ENCODE results near the gene JDP2.
"Not testable (repeated sequence)": the region's sequence is repeated elsewhere in the genome, so short reads cannot be mapped to it uniquely, and the experiment has no call there.

Gene JDP2

GRCh38 chr14:75427482-75428229, at the start of gene JDP2:
Gene JDP2, plus strand, starts transcription at chr14:75428022. Its CDS starts 9,899 bp downstream, at chr14:75437921.
- H3K27ac Mint-ChIP-seq: no peak within 1 kb of the TSS
- peak; percentile 67 for DNase-seq
- peaks cover 8% of the 10 kb centered on the region for H3K4me1 Mint-ChIP-seq (ENCODE audit: low read depth)
- peaks cover 43% of the 10 kb centered on the region for H3K27me3 Mint-ChIP-seq
- H3K4me3 Mint-ChIP-seq: peak within 1 kb of the TSS; percentile 69
- H3K36me3 Mint-ChIP-seq (ENCODE audit: low read depth): no peaks in the 10 kb centered on the region
- H3K9me3 Mint-ChIP-seq: peaks cover 3% of the 10 kb centered on the region

DNA sequence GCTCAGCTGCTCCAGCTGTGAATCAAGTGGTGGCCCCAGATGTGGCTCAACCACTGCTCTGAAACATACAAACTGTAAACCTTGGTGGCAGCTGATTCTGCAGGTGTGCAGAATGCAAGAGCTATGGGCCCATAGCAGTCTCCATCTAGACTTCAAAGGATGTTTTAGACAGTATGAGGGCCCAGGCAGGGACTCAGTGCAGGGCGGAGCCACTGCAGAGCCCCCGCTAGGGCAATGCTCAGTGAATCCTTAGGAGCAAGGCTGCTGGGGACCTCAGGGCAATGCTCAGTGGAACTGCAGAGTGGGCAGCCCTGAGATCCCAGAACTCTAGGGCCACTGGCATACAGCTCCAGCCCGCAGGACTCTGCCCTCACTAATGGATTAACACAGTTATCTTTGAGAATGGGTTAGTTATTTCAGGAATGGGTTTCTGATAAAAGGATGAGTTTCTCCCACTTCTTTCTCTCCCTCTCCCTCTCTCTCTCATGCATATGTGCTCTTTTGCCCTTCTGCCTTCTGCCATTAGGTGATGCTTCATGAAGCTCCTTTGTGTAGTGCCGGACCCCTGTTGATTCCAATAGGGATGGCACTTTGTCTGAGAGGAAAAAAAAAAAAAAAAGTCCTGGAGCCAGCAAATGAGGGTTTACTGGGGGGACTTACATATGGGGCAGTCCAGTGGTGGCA, 48.4 kb upstream of the JDP2 start:
- Mint-ChIP-seq H3K27me3 (peaks cover 12% of the 10 kb centered on the region), H3K27ac (no peak overlapping the region), H3K4me3 (no peak overlapping the region), H3K9me3 (peaks cover 3% of the 10 kb centered on the region), H3K4me1 (ENCODE audit: low read depth) (no peaks in the 10 kb centered on the region), H3K36me3 (ENCODE audit: low read depth) (no peaks in the 10 kb centered on the region)
- DNase-seq: no peak

DNA sequence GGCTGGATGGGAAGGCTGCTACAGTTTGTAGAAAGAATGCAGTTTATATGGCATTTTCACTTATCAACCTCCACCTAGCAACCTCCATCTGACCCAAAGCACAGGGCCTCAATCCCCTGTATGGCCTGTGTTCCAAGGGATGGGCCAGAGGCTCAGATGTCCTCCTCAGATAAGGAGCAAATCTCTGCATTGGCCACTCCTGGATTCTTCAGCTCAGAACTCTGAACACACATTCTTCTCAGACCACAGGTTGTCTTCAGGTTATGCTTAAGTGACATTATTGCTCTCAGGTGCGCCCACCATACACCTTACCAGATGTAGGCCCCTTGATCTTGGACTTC, 47.9 kb upstream of the JDP2 start:
- H3K27ac Mint-ChIP-seq: no peak overlapping the region

DNA sequence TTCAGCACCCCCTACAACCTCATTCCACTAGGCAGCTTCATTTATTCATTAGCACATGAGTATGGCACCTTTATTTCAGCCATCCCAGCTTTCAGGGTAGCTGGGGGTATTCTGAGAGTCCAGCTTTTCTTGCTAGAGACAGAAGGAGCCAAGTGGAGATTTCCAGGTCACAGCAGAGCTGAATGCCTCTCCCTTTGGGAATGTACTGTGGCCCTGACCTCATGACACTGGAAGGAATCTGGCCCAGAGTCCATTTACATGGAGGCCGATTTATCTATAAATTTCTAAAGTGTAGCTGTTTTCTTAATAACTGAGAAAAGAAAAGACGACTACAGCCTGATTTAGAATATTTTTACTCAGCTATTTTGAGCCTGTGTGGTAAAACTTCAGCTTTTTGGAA, 47.2 kb upstream of the JDP2 start:
- Mint-ChIP-seq H3K36me3 (ENCODE audit: low read depth) (no peaks in the 10 kb centered on the region), H3K4me1 (ENCODE audit: low read depth) (no peaks in the 10 kb centered on the region), H3K27me3 (peaks cover 14% of the 10 kb centered on the region), H3K27ac (no peak overlapping the region), H3K4me3 (no peak overlapping the region), H3K9me3 (peaks cover 7% of the 10 kb centered on the region)
- DNase-seq: no peak

More for the DNA sequence above, 47.9 kb upstream of the JDP2 start:
- Mint-ChIP-seq H3K4me3 (no peak overlapping the region), H3K27me3 (peaks cover 14% of the 10 kb centered on the region), H3K9me3 (peaks cover 7% of the 10 kb centered on the region), H3K4me1 (ENCODE audit: low read depth) (no peaks in the 10 kb centered on the region), H3K36me3 (ENCODE audit: low read depth) (no peaks in the 10 kb centered on the region)
- no peak for DNase-seq

DNA sequence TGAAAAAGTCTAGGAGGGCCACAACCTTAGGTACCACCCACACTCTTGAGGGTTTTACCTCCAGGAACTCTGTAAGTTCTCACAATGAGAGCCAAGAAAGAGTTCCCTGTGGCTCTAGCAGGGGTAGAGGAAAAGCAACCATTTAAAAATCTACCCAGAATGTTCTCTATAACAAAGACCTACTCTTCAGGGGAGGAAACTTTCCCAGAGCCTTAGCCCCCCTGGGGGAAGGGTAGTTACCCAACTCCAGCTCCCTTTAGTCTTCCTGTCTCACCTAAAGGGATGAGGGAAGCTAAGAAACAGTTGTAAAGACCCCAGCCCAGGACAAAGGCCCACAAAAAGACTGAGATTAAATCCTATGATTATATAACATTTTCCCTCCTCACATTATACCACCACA, 46.2 kb upstream of the JDP2 start:
- DNase-seq: no peak
- H3K9me3 Mint-ChIP-seq: peaks cover 7% of the 10 kb centered on the region
- H3K27ac Mint-ChIP-seq: no peak overlapping the region
- no peaks in the 10 kb centered on the region for H3K36me3 Mint-ChIP-seq (ENCODE audit: low read depth)
- no peaks in the 10 kb centered on the region for H3K4me1 Mint-ChIP-seq (ENCODE audit: low read depth)
- no peak overlapping the region for H3K4me3 Mint-ChIP-seq
- peaks cover 14% of the 10 kb centered on the region for H3K27me3 Mint-ChIP-seq

- DNase-seq; H3K36me3 Mint-ChIP-seq (ENCODE audit: low read depth); H3K4me1 Mint-ChIP-seq (ENCODE audit: low read depth); H3K27ac Mint-ChIP-seq; H3K9me3 Mint-ChIP-seq; H3K4me3 Mint-ChIP-seq: not testable (repeated sequence)
- H3K27me3 Mint-ChIP-seq: peaks cover 11% of the 10 kb centered on the region
Observed at GRCh38 chr14:75383219-75383618, 44.6 kb upstream of the JDP2 start.

GRCh38 chr14:75383721-75384120, 44.1 kb upstream of the JDP2 start:
- Mint-ChIP-seq H3K9me3 (peaks cover 7% of the 10 kb centered on the region), H3K4me1 (ENCODE audit: low read depth) (no peaks in the 10 kb centered on the region), H3K4me3 (no peak overlapping the region), H3K27ac (no peak overlapping the region), H3K27me3 (peaks cover 11% of the 10 kb centered on the region), H3K36me3 (ENCODE audit: low read depth) (no peaks in the 10 kb centered on the region)
- DNase-seq: no peak

DNA sequence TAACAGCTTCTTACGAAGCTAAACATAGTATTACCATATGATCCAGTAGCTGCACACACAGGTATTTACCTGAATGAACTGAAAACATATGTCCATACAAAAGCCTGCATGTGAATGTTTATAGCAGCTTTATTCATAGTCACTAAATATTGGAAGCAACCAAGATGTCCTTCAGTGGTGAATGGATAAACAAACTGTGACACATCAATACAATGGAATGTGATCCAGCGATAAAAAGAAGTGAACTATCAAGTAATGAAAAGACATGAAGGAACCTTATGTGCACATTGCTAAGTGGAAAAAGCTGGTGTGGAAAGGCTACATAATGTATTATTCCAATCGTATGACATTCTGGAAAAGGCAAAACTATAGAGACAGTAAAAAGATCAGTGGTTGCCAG, 38.1 kb upstream of the JDP2 start:
- no peak overlapping the region for H3K27ac Mint-ChIP-seq
- no peaks in the 10 kb centered on the region for H3K36me3 Mint-ChIP-seq (ENCODE audit: low read depth)
- no peak overlapping the region for H3K4me3 Mint-ChIP-seq
- H3K27me3 Mint-ChIP-seq: peaks cover 2% of the 10 kb centered on the region
- H3K4me1 Mint-ChIP-seq (ENCODE audit: low read depth): no peaks in the 10 kb centered on the region
- peaks cover 2% of the 10 kb centered on the region for H3K9me3 Mint-ChIP-seq
- no peak for DNase-seq

- Mint-ChIP-seq H3K4me1 (ENCODE audit: low read depth) (no peaks in the 10 kb centered on the region), H3K4me3 (no peak overlapping the region), H3K27me3 (no peaks in the 10 kb centered on the region), H3K36me3 (ENCODE audit: low read depth) (no peaks in the 10 kb centered on the region), H3K9me3 (no peaks in the 10 kb centered on the region), H3K27ac (no peak overlapping the region)
- no peak for DNase-seq
Observed at GRCh38 chr14:75390183-75390582, 37.6 kb upstream of the JDP2 start.

- Mint-ChIP-seq H3K4me1 (ENCODE audit: low read depth) (no peaks in the 10 kb centered on the region), H3K9me3 (no peaks in the 10 kb centered on the region), H3K27me3 (no peaks in the 10 kb centered on the region), H3K27ac (no peak overlapping the region), H3K4me3 (no peak overlapping the region), H3K36me3 (ENCODE audit: low read depth) (no peaks in the 10 kb centered on the region)
- DNase-seq: no peak
Observed at GRCh38 chr14:75391953-75392352, 35.9 kb upstream of the JDP2 start.

DNA sequence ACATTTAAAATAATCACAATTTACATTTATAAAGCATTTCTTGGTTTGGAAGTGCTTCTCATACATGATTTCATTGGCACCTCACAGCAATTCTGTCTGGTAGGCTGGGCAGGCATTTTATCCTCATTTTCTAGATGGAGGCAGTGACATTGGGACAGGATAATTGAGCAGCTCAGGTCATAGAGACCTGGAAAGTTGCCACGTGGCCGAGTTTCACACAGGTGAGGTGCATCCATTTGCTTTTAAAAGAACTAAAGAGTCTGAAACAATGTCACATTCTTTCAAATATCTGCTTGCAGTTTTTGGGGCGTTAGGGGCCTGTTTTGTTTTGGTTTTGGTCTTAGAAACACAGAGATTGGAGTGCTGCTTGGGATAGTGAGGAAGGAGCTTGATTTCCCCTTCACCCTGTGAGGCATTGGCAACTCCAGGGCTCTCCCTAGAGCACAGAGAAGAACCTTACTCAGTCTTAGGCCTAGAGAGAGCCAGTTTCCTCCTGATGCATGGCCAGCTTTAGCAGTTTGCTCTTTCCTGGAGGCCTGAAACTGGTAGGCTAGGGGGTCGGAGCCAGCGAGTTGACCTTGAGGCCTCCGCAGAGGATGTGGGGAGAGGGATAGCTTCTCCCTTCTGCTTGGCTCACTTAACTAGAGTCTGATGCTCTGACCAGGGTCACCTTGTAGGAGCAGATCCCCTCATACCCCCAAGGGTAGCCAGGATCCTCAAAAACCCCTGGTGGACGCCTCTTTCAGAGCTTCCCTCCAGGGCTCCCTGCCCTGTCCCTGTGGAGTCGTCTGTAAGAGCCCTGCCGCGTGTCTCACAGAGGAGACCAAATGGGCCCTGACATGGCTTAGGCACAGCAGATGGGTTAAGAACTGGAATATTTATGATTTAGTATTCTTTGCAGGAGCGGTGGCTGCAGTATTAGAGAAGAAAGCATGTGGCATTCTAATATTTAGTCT, 34.9 kb upstream of the JDP2 start:
- no peak overlapping the region for H3K27ac Mint-ChIP-seq
- H3K9me3 Mint-ChIP-seq: no peaks in the 10 kb centered on the region
- no peak for DNase-seq
- no peak overlapping the region for H3K4me3 Mint-ChIP-seq
- no peaks in the 10 kb centered on the region for H3K4me1 Mint-ChIP-seq (ENCODE audit: low read depth)
- H3K36me3 Mint-ChIP-seq (ENCODE audit: low read depth): no peaks in the 10 kb centered on the region
- no peaks in the 10 kb centered on the region for H3K27me3 Mint-ChIP-seq

DNA sequence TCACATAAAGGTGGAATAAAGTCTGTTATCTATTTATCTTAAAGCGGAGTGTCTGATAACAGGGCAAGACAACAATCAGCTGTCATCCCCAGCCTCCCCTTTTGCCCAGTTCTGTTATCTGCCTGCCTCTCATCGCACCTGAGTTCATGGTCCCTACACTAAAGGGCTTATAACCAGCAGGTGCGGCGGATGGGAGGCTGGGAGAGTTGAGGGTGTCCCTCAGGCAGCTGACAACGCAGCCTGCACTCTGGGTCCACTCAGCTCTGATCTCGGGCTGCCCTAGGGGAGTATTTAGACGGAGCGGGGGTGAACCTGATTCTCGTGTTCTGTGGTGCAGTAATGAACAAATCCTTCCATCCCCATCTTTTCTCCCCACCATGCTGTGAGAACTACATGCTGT, 34.0 kb upstream of the JDP2 start:
- no peak for DNase-seq
- Mint-ChIP-seq H3K4me3 (no peak overlapping the region), H3K9me3 (no peaks in the 10 kb centered on the region), H3K4me1 (ENCODE audit: low read depth) (no peaks in the 10 kb centered on the region), H3K27ac (no peak overlapping the region), H3K36me3 (ENCODE audit: low read depth) (no peaks in the 10 kb centered on the region), H3K27me3 (no peaks in the 10 kb centered on the region)

DNA sequence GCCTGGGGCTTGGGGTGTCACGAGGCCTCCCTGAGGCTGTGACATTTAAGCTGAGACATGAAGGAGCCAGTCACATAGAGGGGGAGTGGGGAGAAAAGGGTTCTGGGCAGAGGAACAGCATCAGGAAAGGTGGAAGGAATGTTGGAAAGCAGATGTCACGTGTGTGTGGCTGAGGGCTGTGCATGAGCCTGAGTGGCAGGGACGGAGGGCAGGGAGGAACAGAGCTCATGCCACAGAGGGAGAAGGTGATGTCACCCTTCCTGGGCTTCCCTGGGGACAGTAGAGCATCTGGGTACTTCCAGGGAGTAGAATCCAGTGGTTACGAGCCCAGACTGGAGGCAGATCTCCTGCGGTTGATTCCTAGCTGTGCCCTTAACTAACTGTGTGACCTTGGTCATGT, 32.0 kb upstream of the JDP2 start:
- Mint-ChIP-seq H3K4me3 (no peak overlapping the region), H3K27ac (no peak overlapping the region), H3K9me3 (no peaks in the 10 kb centered on the region)

DNA sequence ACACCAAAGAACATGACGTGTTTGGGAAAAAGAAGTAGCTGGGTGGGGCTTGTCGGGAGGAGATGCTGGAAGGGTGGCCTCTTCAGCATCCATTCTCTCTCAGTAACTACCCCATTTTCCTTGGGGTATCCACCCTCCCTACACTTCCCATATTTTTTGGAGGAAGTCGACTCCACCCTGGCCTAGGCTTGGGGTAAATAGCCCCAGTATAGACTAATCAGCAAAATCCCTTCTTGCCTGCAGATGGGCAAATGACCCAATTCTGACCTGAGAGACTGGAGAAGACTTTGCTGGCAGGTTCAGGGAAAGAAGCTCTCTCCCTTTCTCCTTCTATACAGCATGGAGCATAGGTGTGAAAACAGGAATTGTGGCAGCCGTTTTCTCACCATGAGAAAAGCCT, 28.5 kb upstream of the JDP2 start:
- Mint-ChIP-seq H3K27me3 (no peaks in the 10 kb centered on the region), H3K36me3 (ENCODE audit: low read depth) (no peaks in the 10 kb centered on the region), H3K27ac (no peak overlapping the region), H3K9me3 (no peaks in the 10 kb centered on the region), H3K4me1 (ENCODE audit: low read depth) (peaks cover 6% of the 10 kb centered on the region), H3K4me3 (no peak overlapping the region)
- DNase-seq: no peak

More for the DNA sequence above, 32.0 kb upstream of the JDP2 start:
- DNase-seq: no peak
- Mint-ChIP-seq H3K4me1 (ENCODE audit: low read depth) (peaks cover 5% of the 10 kb centered on the region), H3K27me3 (no peaks in the 10 kb centered on the region), H3K36me3 (ENCODE audit: low read depth) (no peaks in the 10 kb centered on the region)

Data from activated T-cell treated with anti-CD3 and anti-CD28 coated beads, Interleukin-2, amount 50 U/mL, for 24 hours (primary cell).